Endothelial cell of umbilical vein (primary cell): ENCODE measurements around the gene GUCA2A. TPM values are rescaled to one million over a fixed set of nuclear protein-coding genes. Genes with fewer than 3 reads are reported as not detected.

Experiments used
- BruUV-seq: library from RNA; stranded (reverse); fragments of 400-500 nt; replicated peaks from 2 replicates; lab custom pipeline; 2021; lab: Mats Ljungman, UMichigan
- CTCF ChIA-PET: fragments of 300-600, 350-600 bp; sonication (Branson Sonifier 250); formaldehyde crosslinking; loops from one replicate; lab custom pipeline; 2021; ENCODE audit warnings: antibody characterized with exemption, inconsistent platforms; lab: Charles Lee
- POLR2A ChIA-PET: fragments of 300-600, 350-600 bp; sonication (Branson Sonifier 250); formaldehyde crosslinking; loops from one replicate; lab custom pipeline; 2021; ENCODE audit warnings: antibody characterized with exemption, inconsistent platforms; lab: Charles Lee
- DNase-seq: peaks from one replicate; pipeline ENCODE4 v3.0.0-alpha.2; 2011; ENCODE audit warnings: low read depth, low spot score
- FAIRE-seq: peaks from 2 replicates; lab custom pipeline; 2011; peaks lifted over from hg19 to GRCh38; lab: Jason Lieb, UNC
- H2AFZ ChIP-seq: 2 replicates; pipeline ENCODE4 v1.6.0; 2012; ENCODE audit warnings: low read depth, low read length, control low read depth, inconsistent platforms
- H3K27ac ChIP-seq: 2 replicates; pipeline ENCODE4 v1.5.1; 2011; ENCODE audit warnings: low read depth, mild to moderate bottlenecking, control low read depth, low read length, moderate library complexity; ENCODE audit not compliant: insufficient read depth
- H3K27me3 ChIP-seq, 2 experiments: 2 replicates each; pipeline versions ENCODE4 v1.6.0 to v1.6.1; 2011; ENCODE audit warnings: low read length in 2 of 2, mixed read lengths in 1 of 2; ENCODE audit not compliant: control insufficient read depth in 2 of 2, insufficient read depth in 2 of 2
- H3K36me3 ChIP-seq, 2 experiments: 2 replicates in 1 of 2; 3 replicates in 1 of 2; pipeline ENCODE4 v1.5.1; 2011; ENCODE audit warnings: low read length in 2 of 2, mild to moderate bottlenecking in 1 of 2, moderate library complexity in 1 of 2; ENCODE audit not compliant: control insufficient read depth in 2 of 2, insufficient read depth in 2 of 2; ENCODE audit errors: extremely low read depth in 1 of 2
- H3K4me1 ChIP-seq: 3 replicates; pipeline ENCODE4 v1.5.1; 2011; ENCODE audit warnings: mild to moderate bottlenecking, low read length; ENCODE audit not compliant: control insufficient read depth, insufficient read depth; ENCODE audit errors: extremely low read depth
- H3K4me2 ChIP-seq: 2 replicates; pipeline ENCODE4 v1.6.1; 2011; ENCODE audit warnings: low read length, control low read depth, mixed read lengths; ENCODE audit not compliant: insufficient read depth
- H3K4me3 ChIP-seq, 3 experiments: fragments of 200-600 bp in 1 of 3; sonication (generic), shearing (Covaris generic) in 1 of 3; replicated peaks in 1 of 3; 2 replicates each; pipeline ENCODE4 v1.5.1; 2011 to 2016; ENCODE audit warnings: control low read depth in 3 of 3, low read length in 3 of 3, mild to moderate bottlenecking in 2 of 3, inconsistent platforms in 1 of 3, low read depth in 1 of 3, moderate library complexity in 1 of 3; ENCODE audit not compliant: insufficient read depth in 1 of 3
- H3K79me2 ChIP-seq: 2 replicates; pipeline ENCODE4 v1.6.0; 2012; ENCODE audit warnings: low read length, inconsistent platforms; ENCODE audit not compliant: control insufficient read depth, insufficient read depth
- H3K9ac ChIP-seq: replicated peaks from 2 replicates; pipeline ENCODE3; 2011; ENCODE audit warnings: low read length, control low read depth; ENCODE audit not compliant: insufficient read depth; ENCODE audit errors: extremely low read depth
- H3K9me1 ChIP-seq: replicated peaks from 3 replicates; pipeline ENCODE4 v1.6.0; 2011; ENCODE audit warnings: mild to moderate bottlenecking, low read length; ENCODE audit not compliant: control insufficient read depth, insufficient read depth; ENCODE audit errors: extremely low read depth
- H3K9me3 ChIP-seq: replicated peaks from 2 replicates; pipeline ENCODE4 v1.5.1; 2012; ENCODE audit warnings: low read length, inconsistent platforms; ENCODE audit not compliant: control insufficient read depth, insufficient read depth
- H4K20me1 ChIP-seq: replicated peaks from 2 replicates; pipeline ENCODE3; 2011; ENCODE audit warnings: mild to moderate bottlenecking, low read length; ENCODE audit not compliant: control insufficient read depth, insufficient read depth; ENCODE audit errors: extremely low read depth
- CTCF ChIP-seq, 2 donors: IDR thresholded peaks; 1 replicate in 1 of 2; 2 replicates in 1 of 2; pipeline ENCODE4 v1.5.1; 2011; ENCODE audit warnings: low read length in 2 of 2, mild to moderate bottlenecking in 2 of 2, moderate library complexity in 2 of 2, control low read depth in 1 of 2, inconsistent platforms in 1 of 2, low read depth in 1 of 2; ENCODE audit not compliant: insufficient read depth in 1 of 2; ENCODE audit errors: extremely low read depth in 1 of 2
- EZH2 ChIP-seq: IDR thresholded peaks from 2 replicates; pipeline ENCODE4 v1.6.1; 2012; ENCODE audit warnings: borderline replicate concordance, low read depth, mild to moderate bottlenecking, moderate library complexity, low read length, inconsistent platforms; ENCODE audit not compliant: severe bottlenecking
- FOS ChIP-seq: IDR thresholded peaks from 2 replicates; pipeline ENCODE4 v1.6.1; 2011; ENCODE audit warnings: mild to moderate bottlenecking, low read length, moderate library complexity, borderline replicate concordance; ENCODE audit not compliant: insufficient read depth
- GATA2 ChIP-seq: IDR thresholded peaks from 2 replicates; pipeline ENCODE4 v1.7.0; 2011; ENCODE audit warnings: low read depth, mild to moderate bottlenecking, moderate library complexity, mixed read lengths, low read length; ENCODE audit not compliant: insufficient read length, insufficient read depth
- JUN ChIP-seq: IDR thresholded peaks from 2 replicates; pipeline ENCODE4 v1.6.1; 2011; ENCODE audit warnings: borderline replicate concordance, low read depth; ENCODE audit not compliant: insufficient read length, insufficient read depth
- MAX ChIP-seq: IDR thresholded peaks from 2 replicates; pipeline ENCODE4 v1.6.1; 2011; ENCODE audit not compliant: insufficient read depth, insufficient read length
- MYC ChIP-seq: IDR thresholded peaks from one replicate; pipeline ENCODE4 v1.6.1; 2011; ENCODE audit warnings: mild to moderate bottlenecking, low read depth, low read length
- POLR2A ChIP-seq: IDR thresholded peaks from 2 replicates; pipeline ENCODE4 v1.6.1; 2012; ENCODE audit warnings: low read depth, mild to moderate bottlenecking, control low read depth, low read length
- POLR2AphosphoS5 ChIP-seq: IDR thresholded peaks from 2 replicates; pipeline ENCODE4 v1.6.1; 2012; ENCODE audit warnings: low read depth, mild to moderate bottlenecking, control low read depth, low read length, moderate library complexity; ENCODE audit not compliant: insufficient read depth
- dilution Hi-C: fragments of 300-500 bp; cut with MboI; formaldehyde crosslinking; loops from one replicate; pipeline ENCODE4 v1.15.0; 2019; ENCODE audit warnings: low sequenced_read_pairs; ENCODE audit not compliant: extremely low pct_ligation_motif_present
- intact Hi-C: fragments of 100-400 bp; cut with micrococcal nuclease; formaldehyde crosslinking; loops from one replicate; pipeline ENCODE4 v1.10.0; 2022
- polyA plus RNA-seq, 4 experiments: library from polyadenylated mRNA; depleted of rRNA in 3 of 4; stranded (reverse) in 3 of 4; unstranded in 1 of 4; fragments of >200 nt; gene quantifications; 2 replicates each; pipeline versions ENCODE4 v1.2.1 to v1.2.3, GENCODE V29; 2011 to 2012; ENCODE audit warnings: missing spikeins in 1 of 4
- total RNA-seq: library from RNA; stranded (reverse); gene quantifications from 2 replicates; pipeline ENCODE4 v1.2.3, GENCODE V29; 2021

GUCA2A gene
- total and polyA plus RNA-seq, 2 donors (not counting 3 experiments of a cell fraction or from before 2014, with no cell fraction given), result not detected

GRCh38 chr1:42117214-42117613, 47.3 kb downstream of the GUCA2A start:
- no peak for DNase-seq
- Histone ChIP-seq H3K4me2 (no peak overlapping the region), H3K9me1 (no peaks in the 10 kb centered on the region), H3K4me1 (no peaks in the 10 kb centered on the region), H3K9ac (no peak overlapping the region), H3K36me3 (no peaks in the 10 kb centered on the region), H3K9me3 (no peaks in the 10 kb centered on the region), H3K4me3 (no peak overlapping the region), H3K27me3 (peaks cover 5 to 14% of the 10 kb centered on the region in 2 experiments), H2AFZ (no peak overlapping the region), H4K20me1 (no peaks in the 10 kb centered on the region), H3K79me2 (no peaks in the 10 kb centered on the region), H3K27ac (no peak overlapping the region)
- TF ChIP-seq POLR2A (no peak), CTCF (IDR thresholded peaks at IDR 0.05; ENCODE audit: extremely low read depth in 1 of 2, insufficient read depth in 1 of 2, low read depth in 1 of 2, low read length in 2 of 2) (no peak), GATA2 (no peak), EZH2 (no peak), MAX (no peak), POLR2AphosphoS5 (no peak), FOS (no peak), MYC (no peak), JUN (no peak)
- BruUV-seq, result no TSS peak
- POLR2A ChIA-PET, result no interaction called here
- intact Hi-C loops (no loop called here), dilution Hi-C loops (no loop called here)
- CTCF ChIA-PET, result no interaction called here
- FAIRE-seq, result no peak
